Kidney epithelial cell (primary cell): ENCODE data around the gene MOG. TPM values are rescaled to one million over a fixed set of nuclear protein-coding genes. Genes with fewer than 3 reads are reported as not detected.

Experiments
- DNase-seq: peaks from one replicate; pipeline ENCODE4 v3.0.0-alpha.2; 2010; ENCODE audit warnings: low read depth
- H3K27me3 ChIP-seq: 2 replicates; pipeline ENCODE4 v1.6.0; 2011; ENCODE audit warnings: low read length; ENCODE audit not compliant: control insufficient read depth, insufficient read depth
- H3K36me3 ChIP-seq: 2 replicates; pipeline ENCODE4 v1.5.1; 2011; ENCODE audit warnings: low read length; ENCODE audit not compliant: control insufficient read depth, insufficient read depth
- H3K4me3 ChIP-seq: 2 replicates; pipeline ENCODE4 v1.5.1; 2011; ENCODE audit warnings: low read depth, mild to moderate bottlenecking, control low read depth, low read length
- CTCF ChIP-seq: IDR thresholded peaks from 2 replicates; pipeline ENCODE4 v1.5.1; 2011; ENCODE audit warnings: mild to moderate bottlenecking, moderate library complexity, low read length, control low read depth, inconsistent platforms; ENCODE audit not compliant: insufficient read depth, poor library complexity, severe bottlenecking
- total RNA-seq: library from RNA; depleted of rRNA; stranded (reverse); fragments of >200 nt; gene quantifications from 2 replicates; pipeline ENCODE4 v1.2.3, GENCODE V29; 2015

The MOG gene
- total RNA-seq, 1 donor from 2014 or later = not detected

GRCh38 chr6:29620630-29621029, 36.3 kb upstream of the MOG start:
- DNase-seq = no peak

GRCh38 chr6:29624520-29624961, 32.4 kb upstream of the MOG start:
- TF ChIP-seq CTCF = no peak
- no peak for DNase-seq
- Histone ChIP-seq H3K27me3 (no peaks in the 10 kb centered on the region), H3K4me3 (no peak overlapping the region), H3K36me3 (no peaks in the 10 kb centered on the region)

More at GRCh38 chr6:29620630-29621029, 36.3 kb upstream of the MOG start:
- Histone ChIP-seq H3K4me3 (no peak overlapping the region), H3K27me3 (no peaks in the 10 kb centered on the region), H3K36me3 (no peaks in the 10 kb centered on the region)
- no peak for TF ChIP-seq CTCF

- no peaks in the 10 kb centered on the region for H3K36me3 ChIP-seq
- H3K27me3 ChIP-seq = no peaks in the 10 kb centered on the region
- TF ChIP-seq CTCF = no peak
- DNase-seq = no peak
- no peak overlapping the region for H3K4me3 ChIP-seq
Measured at GRCh38 chr6:29625337-29625930, 31.5 kb upstream of the MOG start.

GRCh38 chr6:29626948-29627754, 29.7 kb upstream of the MOG start:
- H3K36me3 ChIP-seq = no peaks in the 10 kb centered on the region
- no peak for TF ChIP-seq CTCF
- peak overlapping the region; percentile 46 for H3K4me3 ChIP-seq
- no peaks in the 10 kb centered on the region for H3K27me3 ChIP-seq
- DNase-seq = no peak

GRCh38 chr6:29627755-29628418, 29.0 kb upstream of the MOG start:
- H3K36me3 ChIP-seq = no peaks in the 10 kb centered on the region
- H3K4me3 ChIP-seq = peak overlapping the region; percentile 46
- no peaks in the 10 kb centered on the region for H3K27me3 ChIP-seq
- no peak for TF ChIP-seq CTCF
- DNase-seq = no peak
